GM23338 (cell line): ENCODE data around the gene ZNF101. TPM values are rescaled to one million over a fixed set of nuclear protein-coding genes. Genes with fewer than 3 reads are reported as not detected.
A peak's percentile ranks its signal among the peaks of the same experiment; 100 is the strongest.

Experiments
- ATAC-seq: fragments of 200-7000 bp; cut with Tn5 transposase; 3 replicates; pipeline ENCODE4 v1.9.1; 2020
- DNase-seq: peaks from one replicate; pipeline ENCODE4 v3.0.0-alpha.2; 2015; ENCODE audit warnings: low spot score
- H2AFZ ChIP-seq: fragments of 200-600 bp; sonication (generic); 2 replicates; pipeline ENCODE4 v1.8.0; 2016; ENCODE audit warnings: antibody characterized with exemption, mild to moderate bottlenecking, moderate library complexity
- H3F3A ChIP-seq: fragments of 200-600 bp; sonication (generic); replicated peaks from 2 replicates; pipeline ENCODE4 v1.8.0; 2017; ENCODE audit warnings: antibody characterized with exemption, mixed run types, low read depth
- H3K27ac ChIP-seq: fragments of 200-600 bp; sonication (generic); 2 replicates; pipeline ENCODE4 v1.6.1; 2016; ENCODE audit warnings: low read depth
- H3K27me3 ChIP-seq: fragments of 200-600 bp; sonication (generic); 2 replicates; pipeline ENCODE4 v1.8.0; 2016; ENCODE audit warnings: mild to moderate bottlenecking, mixed run types, moderate library complexity; ENCODE audit not compliant: insufficient read depth
- H3K36me3 ChIP-seq: fragments of 200-600 bp; sonication (generic); 2 replicates; pipeline ENCODE4 v1.8.0; 2016; ENCODE audit warnings: mild to moderate bottlenecking; ENCODE audit not compliant: insufficient read depth
- H3K4me1 ChIP-seq: fragments of 200-600 bp; sonication (generic); 2 replicates; pipeline ENCODE4 v1.8.0; 2016; ENCODE audit warnings: mild to moderate bottlenecking, moderate library complexity; ENCODE audit not compliant: insufficient read depth
- H3K4me2 ChIP-seq: fragments of 200-600 bp; sonication (generic); 2 replicates; pipeline ENCODE4 v1.7.1; 2017; ENCODE audit warnings: mixed run types
- H3K4me3 ChIP-seq: fragments of 200-600 bp; sonication (generic); 2 replicates; pipeline ENCODE4 v1.6.1; 2016; ENCODE audit warnings: mixed run types
- H3K79me2 ChIP-seq: fragments of 200-600 bp; sonication (generic); replicated peaks from 2 replicates; pipeline ENCODE4 v1.8.0; 2017; ENCODE audit warnings: mild to moderate bottlenecking; ENCODE audit not compliant: insufficient read depth
- H3K9me2 ChIP-seq: fragments of 200-600 bp; sonication (generic); 2 replicates; pipeline ENCODE4 v1.8.0; 2017; ENCODE audit not compliant: insufficient read depth
- H4K20me1 ChIP-seq: fragments of 200-600 bp; sonication (generic); replicated peaks from 2 replicates; pipeline ENCODE4 v1.8.0; 2017; ENCODE audit warnings: mild to moderate bottlenecking; ENCODE audit not compliant: insufficient read depth
- H3K27ac Mint-ChIP-seq: 2 replicates; pipeline ENCODE4 v1.8.0; 2020; ENCODE audit warnings: inconsistent platforms, mild to moderate bottlenecking, moderate library complexity, mixed read lengths
- H3K27me3 Mint-ChIP-seq: 3 replicates; pipeline ENCODE4 v1.8.0; 2022; ENCODE audit warnings: low read depth, mild to moderate bottlenecking, moderate library complexity, mixed read lengths, inconsistent platforms; ENCODE audit not compliant: insufficient read depth, poor library complexity
- H3K36me3 Mint-ChIP-seq: 3 replicates; pipeline ENCODE4 v1.8.0; 2021; ENCODE audit warnings: low read depth, mild to moderate bottlenecking, inconsistent platforms, moderate library complexity, mixed read lengths
- H3K4me1 Mint-ChIP-seq: 3 replicates; pipeline ENCODE4 v1.8.0; 2020; ENCODE audit warnings: mild to moderate bottlenecking, inconsistent platforms, mixed read lengths
- H3K4me3 Mint-ChIP-seq: 3 replicates; pipeline ENCODE4 v1.8.0; 2021; ENCODE audit warnings: moderate library complexity, mild to moderate bottlenecking, inconsistent platforms, mixed read lengths
- H3K9me3 Mint-ChIP-seq: 3 replicates; pipeline ENCODE4 v1.8.0; 2020; ENCODE audit warnings: moderate library complexity, mild to moderate bottlenecking, inconsistent platforms, mixed read lengths
- CREB1 ChIP-seq: fragments of 250-450 bp; sonication (Bioruptor Pico); IDR thresholded peaks from 2 replicates; pipeline ENCODE4 v1.5.0; 2020; ENCODE audit warnings: low read depth, mild to moderate bottlenecking, moderate library complexity
- EZH2 ChIP-seq: fragments of 200-600 bp; sonication (generic); IDR thresholded peaks from one replicate; pipeline ENCODE4 v1.8.0; 2017; ENCODE audit warnings: antibody characterized with exemption, mild to moderate bottlenecking, low read depth; ENCODE audit not compliant: unreplicated experiment
- EZH2phosphoT487 ChIP-seq: fragments of 200-600 bp; sonication (generic); IDR thresholded peaks from one replicate; pipeline ENCODE4 v1.8.1; 2018; ENCODE audit warnings: antibody characterized with exemption; ENCODE audit not compliant: unreplicated experiment
- JUNB ChIP-seq: IDR thresholded peaks from one replicate; pipeline ENCODE4 v1.6.1; 2016; ENCODE audit warnings: antibody characterized with exemption; ENCODE audit not compliant: unreplicated experiment
- NANOG ChIP-seq: IDR thresholded peaks from 2 replicates; pipeline ENCODE4 v1.6.1; 2016; ENCODE audit warnings: antibody characterized with exemption, borderline replicate concordance
- POLR2AphosphoS5 ChIP-seq: IDR thresholded peaks from 2 replicates; pipeline ENCODE4 v1.6.1; 2016; ENCODE audit warnings: antibody characterized with exemption, low read depth
- STAT1 ChIP-seq: IDR thresholded peaks from one replicate; pipeline ENCODE4 v1.6.1; 2016; ENCODE audit warnings: antibody characterized with exemption; ENCODE audit not compliant: unreplicated experiment
- ZNF114 ChIP-seq: fragments of 250-450 bp; sonication (Bioruptor Pico); IDR thresholded peaks from 2 replicates; pipeline ENCODE4 v1.5.0; 2020; ENCODE audit warnings: mild to moderate bottlenecking, moderate library complexity
- ZNF331 ChIP-seq: fragments of 250-450 bp; sonication (Bioruptor Pico); IDR thresholded peaks from 2 replicates; pipeline ENCODE4 v1.5.0; 2020; ENCODE audit warnings: low read depth, mild to moderate bottlenecking, moderate library complexity
- polyA plus RNA-seq: library from polyadenylated mRNA; unstranded; fragments of >200 nt; fragmentation: Nextera tagmentation; extraction: Ambion mirVana; gene quantifications from 2 replicates; pipeline ENCODE4 v1.2.1, GENCODE V29; 2016
- total RNA-seq: library from RNA; depleted of rRNA; stranded (reverse); fragments of >200 nt; shearing (Covaris generic); gene quantifications from 2 replicates; pipeline ENCODE4 v1.2.3, GENCODE V29; 2014
- TF ChIP-seq, protein P1 (sequence below): IDR thresholded peaks from 2 replicates; pipeline ENCODE4 v1.6.1; 2016; ENCODE audit warnings: antibody characterized with exemption
- TF ChIP-seq, protein P2 (sequence below): fragments of 250-450 bp; sonication (Bioruptor Pico); IDR thresholded peaks from 2 replicates; pipeline ENCODE4 v1.5.0; 2020; ENCODE audit warnings: mild to moderate bottlenecking, moderate library complexity
- TF ChIP-seq, protein P3 (sequence below), 2 experiments: fragments of 200-600 bp in 1 of 2; sonication (generic) in 1 of 2; conservative IDR thresholded peaks; 2 replicates each; pipeline versions ENCODE4 v1.5.1 to v1.6.1; 2016 to 2017; ENCODE audit warnings: antibody characterized with exemption in 2 of 2, low read depth in 2 of 2, mild to moderate bottlenecking in 2 of 2, moderate library complexity in 1 of 2
- TF ChIP-seq, protein P4 (sequence below): IDR thresholded peaks from one replicate; pipeline ENCODE4 v1.6.1; 2018; ENCODE audit warnings: antibody characterized with exemption; ENCODE audit not compliant: unreplicated experiment

Gene ZNF101
- total and polyA plus RNA-seq, 2 experiments from 2014 or later, result 46.4 to 47.9 TPM

DNA sequence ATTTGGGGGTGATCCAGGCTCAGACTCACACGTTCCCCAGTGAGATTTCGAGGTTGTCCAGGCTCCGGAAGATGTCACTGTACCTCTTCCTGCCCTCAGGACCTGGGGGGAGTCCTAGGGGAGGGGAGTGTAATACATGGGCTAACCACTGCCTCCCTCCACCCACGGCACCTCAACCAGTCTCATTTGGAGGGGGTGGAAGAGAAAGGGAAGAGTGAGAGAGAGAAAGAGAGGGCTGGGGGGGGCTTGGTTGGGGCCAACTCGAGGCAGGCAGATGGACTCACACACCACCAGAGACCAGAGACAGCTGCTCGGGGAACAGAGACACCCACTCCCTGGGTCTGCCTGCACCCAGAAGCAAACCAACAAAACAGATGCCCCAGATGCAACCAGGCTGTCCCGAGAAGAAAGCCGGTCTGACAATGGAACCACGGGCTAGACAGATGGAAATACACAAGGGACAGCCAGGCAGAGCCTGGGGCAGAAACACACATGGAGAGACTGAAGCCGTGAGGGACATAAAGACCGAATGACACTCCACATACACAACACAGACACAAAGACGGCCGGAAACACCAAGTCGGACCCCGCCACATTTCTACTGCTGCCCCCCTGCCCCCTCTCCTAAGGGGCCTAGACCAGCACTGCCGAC lies 26.0 kb upstream of the ZNF101 start:
- ATAC-seq, result no peak
- Histone ChIP-seq H2AFZ (peak overlapping the region; percentile 96), H3K27ac (0 out of 2 replicates have a peak overlapping the region, but pooled peaks have one; percentile 50), H3F3A (peaks cover 14% of the 10 kb centered on the region), H3K79me2 (no peaks in the 10 kb centered on the region), H3K36me3 (peaks cover 5% of the 10 kb centered on the region; the same call in 1 of the 2 replicates), H3K4me1 (peaks cover 4% of the 10 kb centered on the region), H3K27me3 (no peaks in the 10 kb centered on the region), H3K4me2 (peak overlapping the region; percentile 98), H3K9me2 (no peaks in the 10 kb centered on the region), H4K20me1 (no peaks in the 10 kb centered on the region; the same call in 1 of the 2 replicates), H3K4me3 (peak overlapping the region; percentile 96)
- H3K4me3 Mint-ChIP-seq, result peak overlapping the region; percentile 88
- H3K27me3 Mint-ChIP-seq, result peaks cover 17% of the 10 kb centered on the region
- peak overlapping the region; percentile 39 for H3K27ac Mint-ChIP-seq
- no peaks in the 10 kb centered on the region; the same call in 2 of the 3 replicates for H3K9me3 Mint-ChIP-seq
- no peak for DNase-seq
- H3K4me1 Mint-ChIP-seq, result peaks cover 11% of the 10 kb centered on the region
- H3K36me3 Mint-ChIP-seq, result peaks cover 29% of the 10 kb centered on the region
- TF ChIP-seq CREB1 (CRISPR knock-in tag) (no peak), NANOG (no peak), ZNF114 (CRISPR knock-in tag) (no peak), ZNF331 (CRISPR knock-in tag) (no peak), EZH2phosphoT487 (no peak), EZH2 (no peak), STAT1 (no peak), POLR2AphosphoS5 (no peak), JUNB (no peak)
- TF ChIP-seq, protein P1, sequence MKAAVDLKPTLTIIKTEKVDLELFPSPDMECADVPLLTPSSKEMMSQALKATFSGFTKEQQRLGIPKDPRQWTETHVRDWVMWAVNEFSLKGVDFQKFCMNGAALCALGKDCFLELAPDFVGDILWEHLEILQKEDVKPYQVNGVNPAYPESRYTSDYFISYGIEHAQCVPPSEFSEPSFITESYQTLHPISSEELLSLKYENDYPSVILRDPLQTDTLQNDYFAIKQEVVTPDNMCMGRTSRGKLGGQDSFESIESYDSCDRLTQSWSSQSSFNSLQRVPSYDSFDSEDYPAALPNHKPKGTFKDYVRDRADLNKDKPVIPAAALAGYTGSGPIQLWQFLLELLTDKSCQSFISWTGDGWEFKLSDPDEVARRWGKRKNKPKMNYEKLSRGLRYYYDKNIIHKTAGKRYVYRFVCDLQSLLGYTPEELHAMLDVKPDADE, result no peak
- TF ChIP-seq, protein P2, sequence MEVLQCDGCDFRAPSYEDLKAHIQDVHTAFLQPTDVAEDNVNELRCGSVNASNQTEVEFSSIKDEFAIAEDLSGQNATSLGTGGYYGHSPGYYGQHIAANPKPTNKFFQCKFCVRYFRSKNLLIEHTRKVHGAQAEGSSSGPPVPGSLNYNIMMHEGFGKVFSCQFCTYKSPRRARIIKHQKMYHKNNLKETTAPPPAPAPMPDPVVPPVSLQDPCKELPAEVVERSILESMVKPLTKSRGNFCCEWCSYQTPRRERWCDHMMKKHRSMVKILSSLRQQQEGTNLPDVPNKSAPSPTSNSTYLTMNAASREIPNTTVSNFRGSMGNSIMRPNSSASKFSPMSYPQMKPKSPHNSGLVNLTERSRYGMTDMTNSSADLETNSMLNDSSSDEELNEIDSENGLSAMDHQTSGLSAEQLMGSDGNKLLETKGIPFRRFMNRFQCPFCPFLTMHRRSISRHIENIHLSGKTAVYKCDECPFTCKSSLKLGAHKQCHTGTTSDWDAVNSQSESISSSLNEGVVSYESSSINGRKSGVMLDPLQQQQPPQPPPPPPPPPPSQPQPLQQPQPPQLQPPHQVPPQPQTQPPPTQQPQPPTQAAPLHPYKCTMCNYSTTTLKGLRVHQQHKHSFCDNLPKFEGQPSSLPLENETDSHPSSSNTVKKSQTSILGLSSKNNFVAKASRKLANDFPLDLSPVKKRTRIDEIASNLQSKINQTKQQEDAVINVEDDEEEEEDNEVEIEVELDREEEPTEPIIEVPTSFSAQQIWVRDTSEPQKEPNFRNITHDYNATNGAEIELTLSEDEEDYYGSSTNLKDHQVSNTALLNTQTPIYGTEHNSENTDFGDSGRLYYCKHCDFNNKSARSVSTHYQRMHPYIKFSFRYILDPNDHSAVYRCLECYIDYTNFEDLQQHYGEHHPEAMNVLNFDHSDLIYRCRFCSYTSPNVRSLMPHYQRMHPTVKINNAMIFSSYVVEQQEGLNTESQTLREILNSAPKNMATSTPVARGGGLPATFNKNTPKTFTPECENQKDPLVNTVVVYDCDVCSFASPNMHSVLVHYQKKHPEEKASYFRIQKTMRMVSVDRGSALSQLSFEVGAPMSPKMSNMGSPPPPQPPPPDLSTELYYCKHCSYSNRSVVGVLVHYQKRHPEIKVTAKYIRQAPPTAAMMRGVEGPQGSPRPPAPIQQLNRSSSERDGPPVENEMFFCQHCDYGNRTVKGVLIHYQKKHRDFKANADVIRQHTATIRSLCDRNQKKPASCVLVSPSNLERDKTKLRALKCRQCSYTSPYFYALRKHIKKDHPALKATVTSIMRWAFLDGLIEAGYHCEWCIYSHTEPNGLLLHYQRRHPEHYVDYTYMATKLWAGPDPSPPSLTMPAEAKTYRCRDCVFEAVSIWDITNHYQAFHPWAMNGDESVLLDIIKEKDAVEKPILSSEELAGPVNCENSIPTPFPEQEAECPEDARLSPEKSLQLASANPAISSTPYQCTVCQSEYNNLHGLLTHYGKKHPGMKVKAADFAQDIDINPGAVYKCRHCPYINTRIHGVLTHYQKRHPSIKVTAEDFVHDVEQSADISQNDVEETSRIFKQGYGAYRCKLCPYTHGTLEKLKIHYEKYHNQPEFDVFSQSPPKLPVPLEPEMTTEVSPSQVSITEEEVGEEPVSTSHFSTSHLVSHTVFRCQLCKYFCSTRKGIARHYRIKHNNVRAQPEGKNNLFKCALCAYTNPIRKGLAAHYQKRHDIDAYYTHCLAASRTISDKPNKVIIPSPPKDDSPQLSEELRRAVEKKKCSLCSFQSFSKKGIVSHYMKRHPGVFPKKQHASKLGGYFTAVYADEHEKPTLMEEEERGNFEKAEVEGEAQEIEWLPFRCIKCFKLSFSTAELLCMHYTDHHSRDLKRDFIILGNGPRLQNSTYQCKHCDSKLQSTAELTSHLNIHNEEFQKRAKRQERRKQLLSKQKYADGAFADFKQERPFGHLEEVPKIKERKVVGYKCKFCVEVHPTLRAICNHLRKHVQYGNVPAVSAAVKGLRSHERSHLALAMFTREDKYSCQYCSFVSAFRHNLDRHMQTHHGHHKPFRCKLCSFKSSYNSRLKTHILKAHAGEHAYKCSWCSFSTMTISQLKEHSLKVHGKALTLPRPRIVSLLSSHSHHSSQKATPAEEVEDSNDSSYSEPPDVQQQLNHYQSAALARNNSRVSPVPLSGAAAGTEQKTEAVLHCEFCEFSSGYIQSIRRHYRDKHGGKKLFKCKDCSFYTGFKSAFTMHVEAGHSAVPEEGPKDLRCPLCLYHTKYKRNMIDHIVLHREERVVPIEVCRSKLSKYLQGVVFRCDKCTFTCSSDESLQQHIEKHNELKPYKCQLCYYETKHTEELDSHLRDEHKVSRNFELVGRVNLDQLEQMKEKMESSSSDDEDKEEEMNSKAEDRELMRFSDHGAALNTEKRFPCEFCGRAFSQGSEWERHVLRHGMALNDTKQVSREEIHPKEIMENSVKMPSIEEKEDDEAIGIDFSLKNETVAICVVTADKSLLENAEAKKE, result no peak
- TF ChIP-seq, protein P3, sequence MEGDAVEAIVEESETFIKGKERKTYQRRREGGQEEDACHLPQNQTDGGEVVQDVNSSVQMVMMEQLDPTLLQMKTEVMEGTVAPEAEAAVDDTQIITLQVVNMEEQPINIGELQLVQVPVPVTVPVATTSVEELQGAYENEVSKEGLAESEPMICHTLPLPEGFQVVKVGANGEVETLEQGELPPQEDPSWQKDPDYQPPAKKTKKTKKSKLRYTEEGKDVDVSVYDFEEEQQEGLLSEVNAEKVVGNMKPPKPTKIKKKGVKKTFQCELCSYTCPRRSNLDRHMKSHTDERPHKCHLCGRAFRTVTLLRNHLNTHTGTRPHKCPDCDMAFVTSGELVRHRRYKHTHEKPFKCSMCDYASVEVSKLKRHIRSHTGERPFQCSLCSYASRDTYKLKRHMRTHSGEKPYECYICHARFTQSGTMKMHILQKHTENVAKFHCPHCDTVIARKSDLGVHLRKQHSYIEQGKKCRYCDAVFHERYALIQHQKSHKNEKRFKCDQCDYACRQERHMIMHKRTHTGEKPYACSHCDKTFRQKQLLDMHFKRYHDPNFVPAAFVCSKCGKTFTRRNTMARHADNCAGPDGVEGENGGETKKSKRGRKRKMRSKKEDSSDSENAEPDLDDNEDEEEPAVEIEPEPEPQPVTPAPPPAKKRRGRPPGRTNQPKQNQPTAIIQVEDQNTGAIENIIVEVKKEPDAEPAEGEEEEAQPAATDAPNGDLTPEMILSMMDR (conservative IDR thresholded peaks at IDR 0.05; ENCODE audit: low read depth in 2 of 2), result no peak
- TF ChIP-seq, protein P4, sequence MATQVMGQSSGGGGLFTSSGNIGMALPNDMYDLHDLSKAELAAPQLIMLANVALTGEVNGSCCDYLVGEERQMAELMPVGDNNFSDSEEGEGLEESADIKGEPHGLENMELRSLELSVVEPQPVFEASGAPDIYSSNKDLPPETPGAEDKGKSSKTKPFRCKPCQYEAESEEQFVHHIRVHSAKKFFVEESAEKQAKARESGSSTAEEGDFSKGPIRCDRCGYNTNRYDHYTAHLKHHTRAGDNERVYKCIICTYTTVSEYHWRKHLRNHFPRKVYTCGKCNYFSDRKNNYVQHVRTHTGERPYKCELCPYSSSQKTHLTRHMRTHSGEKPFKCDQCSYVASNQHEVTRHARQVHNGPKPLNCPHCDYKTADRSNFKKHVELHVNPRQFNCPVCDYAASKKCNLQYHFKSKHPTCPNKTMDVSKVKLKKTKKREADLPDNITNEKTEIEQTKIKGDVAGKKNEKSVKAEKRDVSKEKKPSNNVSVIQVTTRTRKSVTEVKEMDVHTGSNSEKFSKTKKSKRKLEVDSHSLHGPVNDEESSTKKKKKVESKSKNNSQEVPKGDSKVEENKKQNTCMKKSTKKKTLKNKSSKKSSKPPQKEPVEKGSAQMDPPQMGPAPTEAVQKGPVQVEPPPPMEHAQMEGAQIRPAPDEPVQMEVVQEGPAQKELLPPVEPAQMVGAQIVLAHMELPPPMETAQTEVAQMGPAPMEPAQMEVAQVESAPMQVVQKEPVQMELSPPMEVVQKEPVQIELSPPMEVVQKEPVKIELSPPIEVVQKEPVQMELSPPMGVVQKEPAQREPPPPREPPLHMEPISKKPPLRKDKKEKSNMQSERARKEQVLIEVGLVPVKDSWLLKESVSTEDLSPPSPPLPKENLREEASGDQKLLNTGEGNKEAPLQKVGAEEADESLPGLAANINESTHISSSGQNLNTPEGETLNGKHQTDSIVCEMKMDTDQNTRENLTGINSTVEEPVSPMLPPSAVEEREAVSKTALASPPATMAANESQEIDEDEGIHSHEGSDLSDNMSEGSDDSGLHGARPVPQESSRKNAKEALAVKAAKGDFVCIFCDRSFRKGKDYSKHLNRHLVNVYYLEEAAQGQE, result no peak
